ENCODE data around the gene ZNG1A.
"Not testable (repeated sequence)": the region's sequence is repeated elsewhere in the genome, so short reads cannot be mapped to it uniquely, and the experiment has no call there.

DNA sequence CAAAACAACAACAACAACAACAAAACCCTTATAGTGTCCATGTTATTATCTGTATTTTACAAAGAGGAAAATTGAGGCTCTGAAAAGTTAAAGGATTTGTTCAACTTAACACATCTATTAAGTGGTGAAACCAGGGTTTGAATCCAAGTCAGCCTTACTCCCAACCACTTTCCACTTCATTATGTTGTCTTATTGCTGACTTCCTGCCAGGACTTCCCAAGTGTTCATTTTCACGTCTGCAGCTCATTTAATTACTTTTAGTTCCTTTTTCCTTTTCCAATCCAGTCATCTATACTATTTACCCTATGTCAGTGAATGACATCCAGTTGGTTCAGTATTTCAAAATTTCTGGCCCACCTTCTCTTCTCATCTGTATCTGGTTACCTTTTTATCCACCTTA, 20.7 kb upstream of the ZNG1A start:
- TF ChIP-seq POLR2A (IDR thresholded peaks at IDR 0.05; ENCODE audit: low read length); GATA1 (IDR thresholded peaks at IDR 0.05; ENCODE audit: low read depth, low read length): not testable (repeated sequence)
